AG08396 (cell line): ENCODE measurements around the gene ABLIM2.
"Not testable (repeated sequence)": the region's sequence is repeated elsewhere in the genome, so short reads cannot be mapped to it uniquely, and the experiment has no call there.

ENCODE experiments used
- DNase-seq: peaks from one replicate; pipeline ENCODE4 v3.0.0; 2012; ENCODE audit warnings: low spot score, mixed read lengths

ABLIM2 gene

GRCh38 chr4:7938609-7939376, 219.8 kb downstream of the ABLIM2 start:
- peak; percentile 81 for DNase-seq

GRCh38 chr4:7938266-7938608, 220.4 kb downstream of the ABLIM2 start:
- DNase-seq: no peak

GRCh38 chr4:7937006-7937405, 221.6 kb downstream of the ABLIM2 start:
- no peak for DNase-seq

- no peak for DNase-seq
Measured at GRCh38 chr4:7933651-7934510, 224.7 kb downstream of the ABLIM2 start.

GRCh38 chr4:7932287-7932686, 226.3 kb downstream of the ABLIM2 start:
- no peak for DNase-seq

- no peak for DNase-seq
Measured at GRCh38 chr4:7929118-7929951, 229.3 kb downstream of the ABLIM2 start.

- no peak for DNase-seq
Measured at GRCh38 chr4:7928711-7929110, 229.9 kb downstream of the ABLIM2 start.

GRCh38 chr4:7926822-7927221, 231.8 kb downstream of the ABLIM2 start:
- no peak for DNase-seq

- DNase-seq: no peak
Measured at GRCh38 chr4:7924570-7924969, 234.0 kb downstream of the ABLIM2 start.

- no peak for DNase-seq
Measured at GRCh38 chr4:7924163-7924562, 234.4 kb downstream of the ABLIM2 start.

- no peak for DNase-seq
Measured at GRCh38 chr4:7922466-7922865, 236.1 kb downstream of the ABLIM2 start.

GRCh38 chr4:7918981-7919380, 239.6 kb downstream of the ABLIM2 start:
- DNase-seq: no peak

- DNase-seq: not testable (repeated sequence)
Measured at GRCh38 chr4:7918187-7918586, 240.4 kb downstream of the ABLIM2 start.

- no peak for DNase-seq
Measured at GRCh38 chr4:7917669-7918068, 240.9 kb downstream of the ABLIM2 start.

GRCh38 chr4:7915875-7916242, 242.8 kb downstream of the ABLIM2 start:
- DNase-seq: no peak
